K562 (cell line): ENCODE results near the gene GYS1. TPM values are rescaled to one million over a fixed set of nuclear protein-coding genes. Genes with fewer than 3 reads are reported as not detected.

Experiments used
- ATAC-seq: fragments of 200-7000 bp; cut with Tn5 transposase; 3 replicates; pipeline ENCODE4 v1.9.1; 2020; ENCODE audit warnings: moderate library complexity
- BruUV-seq: library from RNA; stranded (reverse); fragments of 400-500 nt; replicated peaks from 2 replicates; lab custom pipeline; 2021; lab: Mats Ljungman, UMichigan
- CTCF ChIA-PET: fragments of 300-600 bp; formaldehyde crosslinking; extraction: SDS; loops from one replicate; lab custom pipeline; 2021; ENCODE audit warnings: low intra/inter-chr PET ratio; lab: Yijun Ruan, JAX
- POLR2A ChIA-PET: fragments of 300-600, 350-650 bp; sonication (Branson Sonifier 250); formaldehyde crosslinking; extraction: SDS; loops from one replicate; lab custom pipeline; 2021; ENCODE audit warnings: antibody characterized with exemption, inconsistent platforms; lab: Yijun Ruan, JAX
- DNase-seq, 4 experiments: peaks; one replicate each; pipeline versions ENCODE4 v3.0.0 to v3.0.0-alpha.2; 2011 to 2018; ENCODE audit warnings: low spot score in 3 of 4, mixed read lengths in 3 of 4; ENCODE audit errors: extremely low read depth in 1 of 4
- FAIRE-seq: peaks from 2 replicates; lab custom pipeline; 2011; peaks lifted over from hg19 to GRCh38; lab: Jason Lieb, UNC
- H2AFZ ChIP-seq: 2 replicates; pipeline ENCODE4 v1.6.0; 2011; ENCODE audit warnings: low read depth, low read length, control low read depth, inconsistent platforms
- H3K27ac ChIP-seq: fragments of 200-600 bp; 3 replicates; pipeline ENCODE4 v1.8.0; 2011; ENCODE audit warnings: low read depth, mild to moderate bottlenecking, control low read depth, inconsistent platforms, low read length, moderate library complexity, mixed read lengths; ENCODE audit errors: extremely low read depth
- H3K27me3 ChIP-seq, 2 experiments: fragments of 300-600 bp in 1 of 2; 2 replicates in 1 of 2; 3 replicates in 1 of 2; pipeline versions ENCODE4 v1.6.0 to v1.8.0; 2011; ENCODE audit warnings: inconsistent platforms in 2 of 2, low read length in 2 of 2, mild to moderate bottlenecking in 1 of 2, mixed read lengths in 1 of 2, moderate library complexity in 1 of 2; ENCODE audit not compliant: control insufficient read depth in 2 of 2, insufficient read depth in 2 of 2
- H3K36me3 ChIP-seq: fragments of 300-600 bp; 3 replicates; pipeline ENCODE4 v1.8.0; 2011; ENCODE audit warnings: mild to moderate bottlenecking, low read length, inconsistent platforms; ENCODE audit not compliant: control insufficient read depth, insufficient read depth
- H3K4me1 ChIP-seq, 2 experiments: fragments of 200-600 bp in 1 of 2; replicated peaks in 1 of 2; 2 replicates in 1 of 2; 3 replicates in 1 of 2; pipeline versions ENCODE4 v1.5.1 to v1.8.0; 2011; ENCODE audit warnings: inconsistent platforms in 2 of 2, low read length in 2 of 2, mild to moderate bottlenecking in 1 of 2, mixed read lengths in 1 of 2, moderate library complexity in 1 of 2; ENCODE audit not compliant: control insufficient read depth in 2 of 2, insufficient read depth in 2 of 2
- H3K4me2 ChIP-seq: 2 replicates; pipeline ENCODE4 v1.6.1; 2011; ENCODE audit warnings: low read length, control low read depth, inconsistent platforms, mixed read lengths; ENCODE audit not compliant: insufficient read depth
- H3K4me3 ChIP-seq: fragments of 200-600 bp; sonication (generic), shearing (Covaris generic); 2 replicates; pipeline ENCODE4 v1.5.1; 2016; ENCODE audit warnings: control low read depth, inconsistent platforms
- H3K79me2 ChIP-seq: fragments of 200-600 bp; 3 replicates; pipeline ENCODE4 v1.8.0; 2011; ENCODE audit warnings: low read length, inconsistent platforms; ENCODE audit not compliant: control insufficient read depth, insufficient read depth
- H3K9ac ChIP-seq, 2 experiments: 2 replicates each; pipeline versions ENCODE4 v1.6.0 to v1.6.1; 2011; ENCODE audit warnings: low read depth in 2 of 2, low read length in 2 of 2, control low read depth in 1 of 2, inconsistent platforms in 1 of 2, mild to moderate bottlenecking in 1 of 2, mixed read lengths in 1 of 2; ENCODE audit not compliant: insufficient read depth in 1 of 2
- H3K9me1 ChIP-seq: one replicate; pipeline ENCODE4 v1.6.0; 2011; ENCODE audit warnings: inconsistent platforms, mild to moderate bottlenecking, low read length, moderate library complexity; ENCODE audit not compliant: control insufficient read depth, insufficient read depth
- H3K9me3 ChIP-seq: replicated peaks from 2 replicates; pipeline ENCODE4 v1.5.1; 2011; ENCODE audit warnings: low read depth, low read length, inconsistent platforms; ENCODE audit not compliant: control insufficient read depth, insufficient read depth
- H4K20me1 ChIP-seq: replicated peaks from 2 replicates; pipeline ENCODE4 v1.6.1; 2011; ENCODE audit warnings: low read length, inconsistent platforms, mixed read lengths; ENCODE audit not compliant: control insufficient read depth, insufficient read depth
- CBFA2T2 ChIP-seq: fragments of 450-650 bp; conservative IDR thresholded peaks from 2 replicates; pipeline ENCODE4 v1.6.1; 2017; ENCODE audit warnings: mild to moderate bottlenecking
- FOS ChIP-seq: IDR thresholded peaks from 3 replicates; pipeline ENCODE4 v1.6.1; 2011; ENCODE audit not compliant: insufficient read length; ENCODE audit errors: extremely low read depth
- GATAD2B ChIP-seq: fragments of 450-650 bp; IDR thresholded peaks from 2 replicates; pipeline ENCODE4 v1.6.1; 2017; ENCODE audit warnings: mild to moderate bottlenecking, borderline replicate concordance
- IRF2 ChIP-seq: sonication (generic); formaldehyde crosslinking; IDR thresholded peaks from 2 replicates; pipeline ENCODE4 v1.8.1; 2022; ENCODE audit warnings: mild to moderate bottlenecking, missing genetic modification reagents
- KHSRP ChIP-seq: fragments of 450-650 bp; IDR thresholded peaks from 2 replicates; pipeline ENCODE4 v1.6.1; 2017
- MCM3 ChIP-seq: fragments of 450-650 bp; IDR thresholded peaks from 2 replicates; pipeline ENCODE4 v1.6.1; 2016
- PHF20 ChIP-seq: fragments of 450-650 bp; IDR thresholded peaks from 2 replicates; pipeline ENCODE4 v1.6.1; 2018; ENCODE audit not compliant: partially characterized antibody
- SRF ChIP-seq, 2 experiments: fragments of 250-450, 450-650 bp in 1 of 2; sonication (Bioruptor Pico) in 1 of 2; sonication (generic) in 1 of 2; formaldehyde crosslinking; IDR thresholded peaks; 2 replicates each; pipeline versions ENCODE4 v1.5.0 to v1.5.1; 2020 to 2022; ENCODE audit warnings: mild to moderate bottlenecking in 1 of 2, missing genetic modification reagents in 1 of 2
- ZNF707 ChIP-seq: fragments of 250-450 bp; sonication (Bioruptor Pico); conservative IDR thresholded peaks from 2 replicates; pipeline ENCODE4 v1.8.0; 2022; ENCODE audit warnings: inconsistent platforms, mild to moderate bottlenecking, moderate library complexity
- WGBS: fragments of 100-300 bp; shearing (Covaris generic); methylation state at CpG from one replicate; pipeline ENCODE4 v1.1.6; 2016; ENCODE audit warnings: low coverage, mixed read lengths; ENCODE audit not compliant: insufficient coverage; ENCODE audit errors: missing lambda C conversion rate; 5-methylcytosine and 5-hydroxymethylcytosine counted together
- in situ Hi-C: fragments of 300-500 bp; cut with MboI; formaldehyde crosslinking; loops from 4 replicates; pipeline ENCODE4 v1.15.0; 2018; ENCODE audit warnings: inconsistent platforms, mixed read lengths
- intact Hi-C: fragments of 100-400 bp; cut with micrococcal nuclease; formaldehyde crosslinking; loops from 2 replicates; pipeline ENCODE4 v1.14.2; 2022
- polyA plus RNA-seq, 8 experiments: library from polyadenylated mRNA; depleted of rRNA in 4 of 8; stranded (reverse) in 5 of 8; unstranded in 3 of 8; fragments of >200 nt; fragmentation: Nextera tagmentation in 2 of 8; fragmentation: Illumina TruSeq in 1 of 8; extraction: Ambion mirVana in 2 of 8; extraction: Trizol in 1 of 8; gene quantifications; 2 replicates each; pipeline versions ENCODE4 v1.2.1 to v1.2.3, GENCODE V29; 2011 to 2014; ENCODE audit warnings: inconsistent platforms in 1 of 8, missing spikeins in 1 of 8
- total RNA-seq, 7 experiments: library from RNA; depleted of rRNA in 6 of 7; stranded (reverse); fragments of >200 nt in 6 of 7; fragmentation: Illumina TruSeq in 2 of 7; extraction: Trizol in 2 of 7; gene quantifications; 2 replicates each; pipeline versions ENCODE4 v1.2.1 to v1.2.3, GENCODE V29; 2011 to 2021; ENCODE audit warnings: low replicate concordance in 1 of 7
- TF ChIP-seq, protein P1 (sequence below), 2 experiments: fragments of 450-650 bp; IDR thresholded peaks; 2 replicates each; pipeline ENCODE4 v1.6.1; 2016

GYS1 gene
- total and polyA plus RNA-seq, 9 of the 15 experiments (the other 6 are each of a cell fraction or from before 2014, with no cell fraction given): 1.9 to 31.1 (median 15.2) TPM

DNA sequence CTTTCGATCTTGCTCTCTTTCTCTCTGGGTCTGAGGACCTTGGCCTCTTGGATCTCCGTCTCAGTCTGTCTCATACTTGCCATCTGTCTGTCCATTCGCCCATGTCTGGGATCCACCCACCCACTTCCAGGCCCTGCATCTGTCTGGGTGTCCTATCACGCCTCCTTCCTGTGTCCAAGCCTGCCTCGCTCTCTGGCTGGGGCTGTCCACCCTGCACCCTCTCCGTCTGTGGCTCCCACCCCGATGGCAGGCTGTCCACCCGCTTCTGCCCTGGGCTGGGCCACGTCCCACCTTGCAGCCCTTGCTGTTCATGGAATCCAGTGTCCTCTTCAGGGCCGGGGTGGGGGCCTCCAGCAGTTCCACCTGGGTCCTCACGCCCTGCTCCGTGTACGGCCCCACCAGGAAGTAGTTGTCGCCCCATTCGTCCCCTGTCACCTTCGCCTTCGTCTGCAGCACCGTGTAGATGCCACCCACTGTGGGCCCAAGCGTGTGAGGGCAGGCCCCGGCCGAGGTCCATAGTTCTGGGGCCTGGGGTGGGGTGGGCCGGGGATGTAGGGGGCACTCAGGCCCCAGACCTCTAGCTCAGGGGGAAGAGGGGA lies 2.0 kb downstream of the GYS1 start (continued):
- no peak for TF ChIP-seq KHSRP
- TF ChIP-seq FOS: no peak
- no peak for TF ChIP-seq IRF2 (CRISPR knock-in tag)
- TF ChIP-seq MCM3: no peak

DNA sequence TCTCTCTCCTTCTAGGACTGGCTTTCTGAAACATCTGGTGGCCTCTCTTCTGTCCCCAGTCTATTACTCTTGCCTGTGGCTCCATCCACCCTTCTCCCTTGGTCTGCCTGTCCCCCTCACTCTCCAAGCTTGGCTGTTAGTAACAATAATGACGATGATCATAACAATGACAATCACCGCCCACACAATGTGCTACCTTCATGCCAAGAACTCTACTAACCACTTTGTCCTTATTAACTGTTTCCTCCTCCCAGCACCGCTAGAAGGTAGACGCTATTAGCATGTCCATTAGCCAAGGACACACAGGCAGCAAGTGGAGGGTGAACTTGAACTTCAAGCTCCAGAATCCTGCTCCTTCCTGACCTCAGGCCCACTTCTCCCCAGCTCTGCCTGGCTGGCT lies 2.7 kb downstream of the GYS1 start:
- POLR2A ChIA-PET: no interaction called here
- Histone ChIP-seq H3K9me1 (no peaks in the 10 kb centered on the region), H3K9me3 (no peaks in the 10 kb centered on the region), H3K4me1 (peaks cover 5 to 32% of the 10 kb centered on the region in 2 experiments; a peak in 4 of 5 replicates), H2AFZ (no peak overlapping the region), H3K27ac (no peak overlapping the region), H3K36me3 (peaks cover 50% of the 10 kb centered on the region), H3K4me2 (no peak overlapping the region), H3K79me2 (peaks cover 47% of the 10 kb centered on the region), H3K4me3 (no peak overlapping the region), H3K9ac (peak overlapping the region in 1 of 2 experiments; percentile 53; a peak in 1 of 4 replicates), H3K27me3 (no peaks in the 10 kb centered on the region), H4K20me1 (no peaks in the 10 kb centered on the region)
- in situ Hi-C loops: no loop called here
- ATAC-seq (no peak), FAIRE-seq (no peak), DNase-seq (no peak)
- TF ChIP-seq, protein P1, sequence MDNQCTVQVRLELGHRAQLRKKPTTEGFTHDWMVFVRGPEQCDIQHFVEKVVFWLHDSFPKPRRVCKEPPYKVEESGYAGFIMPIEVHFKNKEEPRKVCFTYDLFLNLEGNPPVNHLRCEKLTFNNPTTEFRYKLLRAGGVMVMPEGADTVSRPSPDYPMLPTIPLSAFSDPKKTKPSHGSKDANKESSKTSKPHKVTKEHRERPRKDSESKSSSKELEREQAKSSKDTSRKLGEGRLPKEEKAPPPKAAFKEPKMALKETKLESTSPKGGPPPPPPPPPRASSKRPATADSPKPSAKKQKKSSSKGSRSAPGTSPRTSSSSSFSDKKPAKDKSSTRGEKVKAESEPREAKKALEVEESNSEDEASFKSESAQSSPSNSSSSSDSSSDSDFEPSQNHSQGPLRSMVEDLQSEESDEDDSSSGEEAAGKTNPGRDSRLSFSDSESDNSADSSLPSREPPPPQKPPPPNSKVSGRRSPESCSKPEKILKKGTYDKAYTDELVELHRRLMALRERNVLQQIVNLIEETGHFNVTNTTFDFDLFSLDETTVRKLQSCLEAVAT (IDR thresholded peaks at IDR 0.05): no peak
- TF ChIP-seq GATAD2B: no peak
- TF ChIP-seq SRF (CRISPR knock-in tag; IDR thresholded peaks at IDR 0.05): no peak
- no peak for TF ChIP-seq ZNF707 (CRISPR knock-in tag)
- no peak for TF ChIP-seq CBFA2T2
- TF ChIP-seq PHF20: no peak
- BruUV-seq: no TSS peak
- CTCF ChIA-PET: no interaction called here
- WGBS: 82% methylated on average over 4 of the region's 4 CpGs
- intact Hi-C loops: loop anchor here (10.0 kb wide), 2 partner anchors 164 to 234 kb away; partner anchors contain the start of genes HRC and TRPM4
